ENCODE results near the gene FAM114A2. TPM values are rescaled to one million over a fixed set of nuclear protein-coding genes. Genes with fewer than 3 reads are reported as not detected.
A peak's percentile ranks its signal among the peaks of the same experiment; 100 is the strongest.

The FAM114A2 gene
- total RNA-seq, 2 experiments from 2014 or later, result 17.8 to 23.1 TPM

GRCh38 chr5:153981905-153982605 is 56.7 kb downstream of the FAM114A2 start:
- Mint-ChIP-seq H3K4me3 (no peak overlapping the region), H3K27me3 (ENCODE audit: low read depth) (peaks cover 7% of the 10 kb centered on the region), H3K4me1 (ENCODE audit: low read depth) (no peaks in the 10 kb centered on the region), H3K27ac (no peak overlapping the region), H3K36me3 (ENCODE audit: low read depth) (no peaks in the 10 kb centered on the region), H3K9me3 (ENCODE audit: insufficient read depth) (no peaks in the 10 kb centered on the region)
- DNase-seq (no peak), ATAC-seq (no peak)
- ChIA-PET CTCF (interaction anchor here (1.5 to 2.2 kb wide), 2 partner anchors 8 to 198 kb away, joined by 4 to 10 read pairs; no protein-coding TSS in a partner anchor), POLR2A (no interaction called here)

GRCh38 chr5:153979028-153979783 is 59.5 kb downstream of the FAM114A2 start:
- H3K27ac Mint-ChIP-seq, result no peak overlapping the region

GRCh38 chr5:153974813-153975163 is 63.9 kb downstream of the FAM114A2 start:
- no peak for DNase-seq
- Mint-ChIP-seq H3K27me3 (ENCODE audit: low read depth) (peaks cover 9% of the 10 kb centered on the region), H3K9me3 (ENCODE audit: insufficient read depth) (no peaks in the 10 kb centered on the region), H3K4me3 (no peak overlapping the region), H3K4me1 (ENCODE audit: low read depth) (peaks cover 3% of the 10 kb centered on the region), H3K27ac (no peak overlapping the region), H3K36me3 (ENCODE audit: low read depth) (no peaks in the 10 kb centered on the region)
- CTCF ChIA-PET, result interaction anchor here (0.6 to 4.3 kb wide), 29 partner anchors 8 to 743 kb away, joined by 3 to 42 read pairs (median 4); partner anchors contain the start of gene GALNT10
- ATAC-seq, result peak; percentile 25
- POLR2A ChIA-PET, result no interaction called here

More at GRCh38 chr5:153979028-153979783, 59.5 kb downstream of the FAM114A2 start:
- Mint-ChIP-seq H3K4me3 (no peak overlapping the region), H3K9me3 (ENCODE audit: insufficient read depth) (no peaks in the 10 kb centered on the region), H3K27me3 (ENCODE audit: low read depth) (peaks cover 9% of the 10 kb centered on the region), H3K36me3 (ENCODE audit: low read depth) (no peaks in the 10 kb centered on the region), H3K4me1 (ENCODE audit: low read depth) (no peaks in the 10 kb centered on the region)
- DNase-seq, result no peak
- POLR2A ChIA-PET, result no interaction called here
- CTCF ChIA-PET, result interaction anchor here (1.1 to 2.0 kb wide), 2 partner anchors 14 to 93 kb away, joined by 3 to 4 read pairs; no protein-coding TSS in a partner anchor
- no peak for ATAC-seq

- Mint-ChIP-seq H3K36me3 (ENCODE audit: low read depth) (no peaks in the 10 kb centered on the region), H3K27me3 (ENCODE audit: low read depth) (peaks cover 9% of the 10 kb centered on the region), H3K27ac (no peak overlapping the region), H3K9me3 (ENCODE audit: insufficient read depth) (no peaks in the 10 kb centered on the region), H3K4me3 (no peak overlapping the region), H3K4me1 (ENCODE audit: low read depth) (peaks cover 3% of the 10 kb centered on the region)
- ATAC-seq (peak; percentile 69), DNase-seq (peak; percentile 62)
- POLR2A ChIA-PET, result no interaction called here
- CTCF ChIA-PET, result interaction anchor here (0.6 to 4.3 kb wide), 28 partner anchors 9 to 743 kb away, joined by 3 to 42 read pairs (median 4); partner anchors contain the start of gene GALNT10
Measured at GRCh38 chr5:153974131-153974812, 64.4 kb downstream of the FAM114A2 start.

- POLR2A ChIA-PET, result no interaction called here
- H3K27me3 Mint-ChIP-seq (ENCODE audit: low read depth), result peaks cover 4% of the 10 kb centered on the region
- no peaks in the 10 kb centered on the region for H3K9me3 Mint-ChIP-seq (ENCODE audit: insufficient read depth)
- no peak overlapping the region for H3K4me3 Mint-ChIP-seq
- DNase-seq (peak; percentile 6), ATAC-seq (no peak)
- CTCF ChIA-PET, result no interaction called here
- H3K36me3 Mint-ChIP-seq (ENCODE audit: low read depth), result no peaks in the 10 kb centered on the region
- peaks cover 3% of the 10 kb centered on the region for H3K4me1 Mint-ChIP-seq (ENCODE audit: low read depth)
- H3K27ac Mint-ChIP-seq, result no peak overlapping the region
Measured at GRCh38 chr5:153972240-153972639, 66.5 kb downstream of the FAM114A2 start.

GRCh38 chr5:153970496-153970895 is 68.2 kb downstream of the FAM114A2 start:
- no peaks in the 10 kb centered on the region for H3K36me3 Mint-ChIP-seq (ENCODE audit: low read depth)

GRCh38 chr5:153969563-153969895 is 69.2 kb downstream of the FAM114A2 start:
- no peak overlapping the region for H3K27ac Mint-ChIP-seq

More at GRCh38 chr5:153970496-153970895, 68.2 kb downstream of the FAM114A2 start:
- H3K27ac Mint-ChIP-seq, result no peak overlapping the region
- DNase-seq, result peak; percentile 12
- ChIA-PET CTCF (no interaction called here), POLR2A (no interaction called here)
- H3K9me3 Mint-ChIP-seq (ENCODE audit: insufficient read depth), result no peaks in the 10 kb centered on the region
- peaks cover 3% of the 10 kb centered on the region for H3K4me1 Mint-ChIP-seq (ENCODE audit: low read depth)
- H3K4me3 Mint-ChIP-seq, result no peak overlapping the region
- H3K27me3 Mint-ChIP-seq (ENCODE audit: low read depth), result peaks cover 5% of the 10 kb centered on the region
- no peak for ATAC-seq

GRCh38 chr5:153968761-153969562 is 69.7 kb downstream of the FAM114A2 start:
- Mint-ChIP-seq H3K9me3 (ENCODE audit: insufficient read depth) (no peaks in the 10 kb centered on the region), H3K4me3 (no peak overlapping the region), H3K4me1 (ENCODE audit: low read depth) (peaks cover 5% of the 10 kb centered on the region), H3K36me3 (ENCODE audit: low read depth) (no peaks in the 10 kb centered on the region), H3K27me3 (ENCODE audit: low read depth) (peaks cover 5% of the 10 kb centered on the region), H3K27ac (no peak overlapping the region)
- ATAC-seq (no peak), DNase-seq (peak; percentile 4)
- POLR2A ChIA-PET, result no interaction called here
- CTCF ChIA-PET, result interaction anchor here (1.0 kb wide), 1 partner anchor 1409 kb away, joined by 3 read pairs; no protein-coding TSS in a partner anchor

More at GRCh38 chr5:153969563-153969895, 69.2 kb downstream of the FAM114A2 start:
- no peaks in the 10 kb centered on the region for H3K9me3 Mint-ChIP-seq (ENCODE audit: insufficient read depth)
- no peaks in the 10 kb centered on the region for H3K36me3 Mint-ChIP-seq (ENCODE audit: low read depth)
- no peak overlapping the region for H3K4me3 Mint-ChIP-seq
- peaks cover 5% of the 10 kb centered on the region for H3K27me3 Mint-ChIP-seq (ENCODE audit: low read depth)
- ChIA-PET POLR2A (no interaction called here), CTCF (interaction anchor here (1.0 kb wide), 1 partner anchor 1409 kb away, joined by 3 read pairs; no protein-coding TSS in a partner anchor)
- H3K4me1 Mint-ChIP-seq (ENCODE audit: low read depth), result peaks cover 5% of the 10 kb centered on the region
- DNase-seq, result no peak
- ATAC-seq, result no peak

- H3K36me3 Mint-ChIP-seq (ENCODE audit: low read depth), result no peaks in the 10 kb centered on the region
- peaks cover 13% of the 10 kb centered on the region for H3K4me1 Mint-ChIP-seq (ENCODE audit: low read depth)
- peaks cover 5% of the 10 kb centered on the region for H3K27me3 Mint-ChIP-seq (ENCODE audit: low read depth)
- ATAC-seq, result peak; percentile 47
- CTCF ChIA-PET, result interaction anchor here (0.5 to 3.1 kb wide), 21 partner anchors 10 to 1437 kb away, joined by 3 to 31 read pairs (median 4); partner anchors contain the start of genes FAM114A2 and MFAP3
- H3K27ac Mint-ChIP-seq, result no peak overlapping the region
- DNase-seq, result peak; percentile 57
- H3K4me3 Mint-ChIP-seq, result no peak overlapping the region
- H3K9me3 Mint-ChIP-seq (ENCODE audit: insufficient read depth), result no peaks in the 10 kb centered on the region
- POLR2A ChIA-PET, result interaction anchor here (1.0 kb wide), 2 partner anchors 73 to 1404 kb away, joined by 3 read pairs; no protein-coding TSS in a partner anchor
Measured at GRCh38 chr5:153964880-153965645, 73.6 kb downstream of the FAM114A2 start.

GRCh38 chr5:153964191-153964879 is 74.4 kb downstream of the FAM114A2 start:
- ChIA-PET POLR2A (no interaction called here), CTCF (interaction anchor here (0.5 to 3.1 kb wide), 20 partner anchors 10 to 1436 kb away, joined by 3 to 31 read pairs (median 4); partner anchors contain the start of genes FAM114A2 and MFAP3)
- DNase-seq (no peak), ATAC-seq (no peak)
- no peaks in the 10 kb centered on the region for H3K9me3 Mint-ChIP-seq (ENCODE audit: insufficient read depth)
- H3K27ac Mint-ChIP-seq, result no peak overlapping the region
- H3K36me3 Mint-ChIP-seq (ENCODE audit: low read depth), result no peaks in the 10 kb centered on the region
- H3K4me3 Mint-ChIP-seq, result no peak overlapping the region
- H3K4me1 Mint-ChIP-seq (ENCODE audit: low read depth), result peaks cover 13% of the 10 kb centered on the region
- H3K27me3 Mint-ChIP-seq (ENCODE audit: low read depth), result peaks cover 7% of the 10 kb centered on the region
